Natural killer cell (primary cell): ENCODE data around the gene RTF1. TPM values are rescaled to one million over a fixed set of nuclear protein-coding genes. Genes with fewer than 3 reads are reported as not detected.
A peak's percentile ranks its signal among the peaks of the same experiment; 100 is the strongest.

Source experiments
- ATAC-seq, 3 donors: fragments of 150-1000 bp in 2 of 3; fragments of 200-7000 bp in 1 of 3; cut with Tn5 transposase; 1 replicate in 1 of 3; 2 replicates in 2 of 3; pipeline ENCODE4 v1.10.0; 2021; ENCODE audit warnings: mild to moderate bottlenecking in 2 of 3, moderate library complexity in 2 of 3
- DNase-seq, 2 donors: peaks; one replicate each; pipeline versions ENCODE4 v3.0.0 to v3.0.0-alpha.2; 2013 to 2021; ENCODE audit warnings: mixed read lengths in 1 of 2
- H3K27ac ChIP-seq: one replicate; pipeline ENCODE4 v1.5.1; 2013; ENCODE audit warnings: mild to moderate bottlenecking, low read length
- H3K27me3 ChIP-seq: one replicate; pipeline ENCODE4 v1.6.1; 2013; ENCODE audit warnings: low read length; ENCODE audit not compliant: control insufficient read depth, insufficient read depth
- H3K36me3 ChIP-seq: one replicate; pipeline ENCODE4 v1.6.1; 2013; ENCODE audit warnings: low read length; ENCODE audit not compliant: control insufficient read depth, insufficient read depth
- H3K4me1 ChIP-seq: one replicate; pipeline ENCODE4 v1.6.1; 2013; ENCODE audit warnings: low read length; ENCODE audit not compliant: control insufficient read depth, insufficient read depth
- H3K4me3 ChIP-seq: one replicate; pipeline ENCODE4 v1.5.1; 2013; ENCODE audit warnings: low read length
- H3K9me3 ChIP-seq: one replicate; pipeline ENCODE4 v1.6.1; 2013; ENCODE audit warnings: low read length; ENCODE audit not compliant: control insufficient read depth, insufficient read depth
- H3K27ac Mint-ChIP-seq, 2 donors: one replicate each; pipeline ENCODE4 v1.8.0; 2022; ENCODE audit warnings: mild to moderate bottlenecking in 2 of 2, mixed read lengths in 2 of 2, moderate library complexity in 1 of 2
- H3K27me3 Mint-ChIP-seq, 2 donors: one replicate each; pipeline ENCODE4 v1.8.0; 2022; ENCODE audit warnings: low read depth in 2 of 2, mixed read lengths in 2 of 2
- H3K36me3 Mint-ChIP-seq: one replicate; pipeline ENCODE4 v1.8.0; 2022; ENCODE audit warnings: mixed read lengths
- H3K4me1 Mint-ChIP-seq, 2 donors: one replicate each; pipeline ENCODE4 v1.8.0; 2022; ENCODE audit warnings: mixed read lengths in 2 of 2
- H3K4me3 Mint-ChIP-seq: one replicate; pipeline ENCODE4 v1.8.0; 2022; ENCODE audit warnings: mild to moderate bottlenecking, moderate library complexity, mixed read lengths
- H3K9me3 Mint-ChIP-seq, 2 donors: one replicate each; pipeline ENCODE4 v1.8.0; 2022; ENCODE audit warnings: mixed read lengths in 2 of 2
- CTCF ChIP-seq: fragments of 200-600 bp; IDR thresholded peaks from one replicate; pipeline ENCODE4 v1.8.0; 2022; ENCODE audit warnings: antibody characterized with exemption
- WGBS: methylation state at CpG from one replicate; pipeline ENCODE4 v1.1.7; 2013; ENCODE audit warnings: missing lambda C conversion rate; ENCODE audit not compliant: insufficient coverage; 5-methylcytosine and 5-hydroxymethylcytosine counted together
- intact Hi-C: fragments of 100-400 bp; cut with micrococcal nuclease; formaldehyde crosslinking; loops from one replicate; pipeline ENCODE4 v1.14.2; 2022
- total RNA-seq, 4 donors: library from RNA; stranded (reverse); fragments of 120-200 nt in 1 of 4; gene quantifications; one replicate each; pipeline versions ENCODE4 v1.2.3 to v1.2.4, GENCODE V29; 2013 to 2022

Gene RTF1
- total RNA-seq, 3 donors from 2014 or later (not counting 1 experiment from before 2014, with no cell fraction given), result 35.8 to 53.1 (median 42.7) TPM

GRCh38 chr15:41493902-41494189, 77.0 kb downstream of the RTF1 start:
- no peaks in the 10 kb centered on the region for H3K9me3 ChIP-seq
- WGBS, result under 1% methylated on average over 41 of the region's 41 CpGs
- peaks cover 49% of the 10 kb centered on the region for H3K27me3 ChIP-seq
- ATAC-seq (peak in 2 of 3 donors; percentile 6 to 43), DNase-seq (no peak)
- H3K27ac Mint-ChIP-seq, result no peak overlapping the region
- H3K9me3 Mint-ChIP-seq, result no peaks in the 10 kb centered on the region
- no peaks in the 10 kb centered on the region for H3K36me3 ChIP-seq
- no peak for TF ChIP-seq CTCF
- peaks cover 34 to 39% of the 10 kb centered on the region in 2 donors for H3K27me3 Mint-ChIP-seq
- peak overlapping the region; percentile 82 for H3K4me3 Mint-ChIP-seq
- H3K4me1 ChIP-seq, result peaks cover 33% of the 10 kb centered on the region
- intact Hi-C loops, result no loop called here
- no peaks in the 10 kb centered on the region for H3K36me3 Mint-ChIP-seq
- H3K4me1 Mint-ChIP-seq, result peaks cover 7 to 14% of the 10 kb centered on the region in 2 donors
- H3K4me3 ChIP-seq, result peak overlapping the region; percentile 35
- H3K27ac ChIP-seq, result no peak overlapping the region

GRCh38 chr15:41494190-41494921, 77.5 kb downstream of the RTF1 start:
- intact Hi-C loops, result no loop called here
- no peak overlapping the region for H3K27ac ChIP-seq
- peaks cover 33% of the 10 kb centered on the region for H3K4me1 ChIP-seq
- TF ChIP-seq CTCF, result no peak
- Mint-ChIP-seq H3K9me3 (no peaks in the 10 kb centered on the region), H3K36me3 (no peaks in the 10 kb centered on the region), H3K27ac (no peak overlapping the region), H3K27me3 (peaks cover 40 to 42% of the 10 kb centered on the region in 2 donors), H3K4me3 (peak overlapping the region; percentile 82), H3K4me1 (peaks cover 7 to 14% of the 10 kb centered on the region in 2 donors)
- peak; percentile 31 to 65 for DNase-seq
- peak in 2 of 3 donors; percentile 9 to 34 for ATAC-seq
- H3K4me3 ChIP-seq, result peak overlapping the region; percentile 35
- peaks cover 54% of the 10 kb centered on the region for H3K27me3 ChIP-seq
- no peaks in the 10 kb centered on the region for H3K36me3 ChIP-seq
- H3K9me3 ChIP-seq, result no peaks in the 10 kb centered on the region
- WGBS, result 2% methylated on average over 76 of the region's 77 CpGs

- Mint-ChIP-seq H3K27ac (no peak overlapping the region), H3K27me3 (peaks cover 47 to 48% of the 10 kb centered on the region in 2 donors), H3K9me3 (no peaks in the 10 kb centered on the region), H3K4me3 (peak overlapping the region; percentile 65), H3K36me3 (no peaks in the 10 kb centered on the region), H3K4me1 (peaks cover 7 to 14% of the 10 kb centered on the region in 2 donors)
- peaks cover 57% of the 10 kb centered on the region for H3K27me3 ChIP-seq
- DNase-seq (peak in 1 of 2 donors; percentile 63), ATAC-seq (no peak)
- H3K4me3 ChIP-seq, result no peak overlapping the region
- H3K36me3 ChIP-seq, result no peaks in the 10 kb centered on the region
- H3K4me1 ChIP-seq, result peaks cover 33% of the 10 kb centered on the region
- H3K9me3 ChIP-seq, result no peaks in the 10 kb centered on the region
- no peak overlapping the region for H3K27ac ChIP-seq
- WGBS, result 2% methylated on average over 59 of the region's 60 CpGs
- intact Hi-C loops, result no loop called here
- TF ChIP-seq CTCF, result no peak
Observed at GRCh38 chr15:41494922-41495735, 78.2 kb downstream of the RTF1 start.
